ENCODE results near the gene SLC46A3.

The SLC46A3 gene

GRCh38 chr13:28761586-28761985 is 42.8 kb upstream of the SLC46A3 start (continued):
- TF ChIP-seq ZNF10 (tag by site-specific recombination; IDR thresholded peaks at IDR 0.05): no peak
- no peak for TF ChIP-seq ZNF223 (tag by site-specific recombination; IDR thresholded peaks at IDR 0.05)
- no peak for TF ChIP-seq SP7 (tag by site-specific recombination; IDR thresholded peaks at IDR 0.05)
- TF ChIP-seq AEBP2 (tag by site-specific recombination; IDR thresholded peaks at IDR 0.05; ENCODE audit: borderline replicate concordance): no peak
- TF ChIP-seq ZNF473 (tag by site-specific recombination; IDR thresholded peaks at IDR 0.05): no peak
- no peak for TF ChIP-seq ZNF121 (tag by site-specific recombination; IDR thresholded peaks at IDR 0.05)
- TF ChIP-seq ZNF37A (tag by site-specific recombination; IDR thresholded peaks at IDR 0.05): no peak
- TF ChIP-seq MZF1 (tag by site-specific recombination; IDR thresholded peaks at IDR 0.05; ENCODE audit: borderline replicate concordance): no peak
- no peak for TF ChIP-seq ZNF280C (tag by site-specific recombination; IDR thresholded peaks at IDR 0.05)
- TF ChIP-seq ZNF19 (tag by site-specific recombination; IDR thresholded peaks at IDR 0.05; ENCODE audit: low read depth): no peak
- no peak for TF ChIP-seq ZNF558 (tag by site-specific recombination; IDR thresholded peaks at IDR 0.05)

GRCh38 chr13:28755546-28755870 is 36.7 kb upstream of the SLC46A3 start:
- Histone ChIP-seq H3K4me3 (ENCODE audit: low read depth, low read length) (no peak overlapping the region), H3K36me3 (ENCODE audit: control insufficient read depth in 2 of 2, insufficient read depth in 1 of 2, low read length in 2 of 2) (no peaks in the 10 kb centered on the region), H3K27ac (ENCODE audit: extremely low read depth, low read depth, low read length) (no peak overlapping the region), H3K9me3 (ENCODE audit: control insufficient read depth, insufficient read depth, low read depth, low read length) (no peaks in the 10 kb centered on the region), H3K4me1 (ENCODE audit: control insufficient read depth, insufficient read depth, low read length) (no peaks in the 10 kb centered on the region)
- CTCF ChIA-PET: no interaction called here
- POLR2A ChIA-PET: no interaction called here
- TF ChIP-seq ZBTB21 (tag by site-specific recombination; IDR thresholded peaks at IDR 0.05) (no peak), ZSCAN16 (tag by site-specific recombination; IDR thresholded peaks at IDR 0.05) (no peak), ZNF239 (tag by site-specific recombination; IDR thresholded peaks at IDR 0.05) (no peak), ZNF416 (tag by site-specific recombination; IDR thresholded peaks at IDR 0.05) (no peak), ZNF785 (tag by site-specific recombination; IDR thresholded peaks at IDR 0.05) (no peak), ZNF639 (tag by site-specific recombination; IDR thresholded peaks at IDR 0.05) (no peak), WT1 (tag by site-specific recombination; IDR thresholded peaks at IDR 0.05) (no peak), REST (tag by site-specific recombination; IDR thresholded peaks at IDR 0.05) (no peak), GLI2 (tag by site-specific recombination; IDR thresholded peaks at IDR 0.05; ENCODE audit: borderline replicate concordance, low read depth) (no peak), MZF1 (tag by site-specific recombination; IDR thresholded peaks at IDR 0.05; ENCODE audit: borderline replicate concordance) (no peak), AEBP2 (tag by site-specific recombination; IDR thresholded peaks at IDR 0.05; ENCODE audit: borderline replicate concordance) (no peak), CTCF (tag by site-specific recombination; IDR thresholded peaks at IDR 0.05) (no peak), ZNF155 (tag by site-specific recombination; IDR thresholded peaks at IDR 0.05) (no peak), ZFHX2 (tag by site-specific recombination; conservative IDR thresholded peaks at IDR 0.05) (no peak), GFI1B (tag by site-specific recombination; IDR thresholded peaks at IDR 0.05) (no peak), ZNF398 (tag by site-specific recombination; IDR thresholded peaks at IDR 0.05) (no peak)
